Progenitor cell of endocrine pancreas (in vitro differentiated cells): Measurements from ENCODE around the gene IL12RB1. TPM values are rescaled to one million over a fixed set of nuclear protein-coding genes. Genes with fewer than 3 reads are reported as not detected.
"Not testable (repeated sequence)": the region's sequence is repeated elsewhere in the genome, so short reads cannot be mapped to it uniquely, and the experiment has no call there.

Experiments
- DNase-seq: peaks from one replicate; pipeline ENCODE4 v3.0.0; 2021; ENCODE audit warnings: low spot score; ENCODE audit not compliant: unreplicated experiment
- H3K27ac Mint-ChIP-seq: 2 replicates; pipeline ENCODE4 v1.8.0; 2021; ENCODE audit warnings: mild to moderate bottlenecking, moderate library complexity, mixed read lengths
- H3K27me3 Mint-ChIP-seq: 2 replicates; pipeline ENCODE4 v1.8.0; 2021; ENCODE audit warnings: mixed read lengths
- H3K36me3 Mint-ChIP-seq: 2 replicates; pipeline ENCODE4 v1.8.0; 2022; ENCODE audit warnings: mixed read lengths; ENCODE audit not compliant: insufficient read depth
- H3K4me1 Mint-ChIP-seq: 2 replicates; pipeline ENCODE4 v1.8.0; 2021; ENCODE audit warnings: low read depth, mixed read lengths
- H3K4me3 Mint-ChIP-seq: 2 replicates; pipeline ENCODE4 v1.8.0; 2021; ENCODE audit warnings: low read depth, mild to moderate bottlenecking, moderate library complexity, mixed read lengths
- H3K9me3 Mint-ChIP-seq: 2 replicates; pipeline ENCODE4 v1.8.0; 2021; ENCODE audit warnings: low read depth, mixed read lengths
- total RNA-seq: library from RNA; stranded (reverse); gene quantifications from 2 replicates; pipeline ENCODE4 v1.2.1, GENCODE V29; 2021
- TF ChIP-seq, protein P1 (sequence below): fragments of 200-600 bp; sonication (generic); IDR thresholded peaks from one replicate; pipeline ENCODE4 v1.5.0; 2021; ENCODE audit warnings: antibody characterized with exemption, mild to moderate bottlenecking; ENCODE audit not compliant: unreplicated experiment

IL12RB1 gene
- total RNA-seq, 1 donor from 2014 or later = not detected

DNA sequence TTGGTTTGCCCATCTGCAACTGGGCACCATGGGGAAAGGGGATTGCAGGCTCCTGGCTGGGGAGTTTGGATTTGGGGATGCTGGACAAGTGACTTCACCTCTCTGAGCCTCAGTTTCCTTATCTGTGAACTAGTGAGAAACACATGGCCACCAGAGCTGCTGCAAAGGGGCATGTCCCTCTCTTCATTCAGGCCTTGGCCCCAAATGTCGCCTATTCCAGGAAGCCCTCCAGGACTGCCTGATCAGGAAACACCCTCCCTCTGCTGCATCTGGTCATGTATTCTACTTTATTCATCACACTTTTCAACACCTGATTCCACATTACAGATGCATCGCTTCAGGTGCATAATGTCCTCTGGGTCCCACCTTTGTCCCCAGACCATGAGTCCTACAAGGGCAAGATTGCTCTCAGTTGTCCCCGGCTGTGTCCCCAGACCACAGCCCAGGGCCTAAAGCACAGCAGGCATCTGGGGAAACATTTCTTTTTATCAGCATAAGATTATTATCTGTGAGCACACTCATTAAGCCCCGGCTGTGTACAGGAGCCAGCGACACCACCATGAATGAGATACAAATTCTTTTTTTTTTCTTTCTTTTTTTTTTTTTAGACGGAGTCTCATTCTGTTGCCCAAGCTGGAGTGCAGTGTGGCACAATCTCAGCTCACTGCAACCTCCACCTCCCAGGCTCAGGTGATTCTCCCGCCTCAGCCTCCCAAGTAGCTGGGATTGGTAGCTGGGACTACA is 41.3 kb downstream of the IL12RB1 start:
- no peak overlapping the region for H3K4me3 Mint-ChIP-seq
- peak overlapping the region; percentile 73 for H3K27ac Mint-ChIP-seq
- peaks cover 38% of the 10 kb centered on the region for H3K27me3 Mint-ChIP-seq
- TF ChIP-seq, protein P1, sequence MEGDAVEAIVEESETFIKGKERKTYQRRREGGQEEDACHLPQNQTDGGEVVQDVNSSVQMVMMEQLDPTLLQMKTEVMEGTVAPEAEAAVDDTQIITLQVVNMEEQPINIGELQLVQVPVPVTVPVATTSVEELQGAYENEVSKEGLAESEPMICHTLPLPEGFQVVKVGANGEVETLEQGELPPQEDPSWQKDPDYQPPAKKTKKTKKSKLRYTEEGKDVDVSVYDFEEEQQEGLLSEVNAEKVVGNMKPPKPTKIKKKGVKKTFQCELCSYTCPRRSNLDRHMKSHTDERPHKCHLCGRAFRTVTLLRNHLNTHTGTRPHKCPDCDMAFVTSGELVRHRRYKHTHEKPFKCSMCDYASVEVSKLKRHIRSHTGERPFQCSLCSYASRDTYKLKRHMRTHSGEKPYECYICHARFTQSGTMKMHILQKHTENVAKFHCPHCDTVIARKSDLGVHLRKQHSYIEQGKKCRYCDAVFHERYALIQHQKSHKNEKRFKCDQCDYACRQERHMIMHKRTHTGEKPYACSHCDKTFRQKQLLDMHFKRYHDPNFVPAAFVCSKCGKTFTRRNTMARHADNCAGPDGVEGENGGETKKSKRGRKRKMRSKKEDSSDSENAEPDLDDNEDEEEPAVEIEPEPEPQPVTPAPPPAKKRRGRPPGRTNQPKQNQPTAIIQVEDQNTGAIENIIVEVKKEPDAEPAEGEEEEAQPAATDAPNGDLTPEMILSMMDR = no peak
- peaks cover 4% of the 10 kb centered on the region for H3K4me1 Mint-ChIP-seq
- H3K9me3 Mint-ChIP-seq = peaks cover 4% of the 10 kb centered on the region
- no peaks in the 10 kb centered on the region for H3K36me3 Mint-ChIP-seq
- no peak for DNase-seq

DNA sequence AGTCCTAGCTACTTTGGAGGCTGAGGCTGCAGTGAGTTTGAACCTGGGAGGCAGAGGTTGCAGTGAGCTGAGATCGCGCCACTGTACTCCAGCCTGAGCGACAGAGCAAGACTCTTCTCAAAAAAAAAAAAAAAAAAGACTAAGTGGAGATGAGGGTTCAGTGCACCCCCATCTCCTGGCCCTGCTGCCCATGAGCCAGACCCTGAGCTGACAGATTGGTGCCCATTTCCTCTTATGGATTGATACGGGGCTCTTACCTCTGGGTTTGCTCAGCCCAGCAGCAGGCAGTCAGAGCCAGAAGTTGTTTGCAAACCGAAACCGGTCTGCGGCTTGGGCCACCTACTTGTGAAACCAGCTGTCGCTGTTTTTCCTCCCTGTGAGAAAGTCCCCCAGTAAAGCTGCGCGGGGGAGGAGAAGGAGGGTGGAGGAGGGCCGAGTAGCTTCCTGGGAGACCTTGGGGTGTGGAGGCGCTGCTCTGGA is 41.9 kb downstream of the IL12RB1 start:
- Mint-ChIP-seq H3K9me3 (peaks cover 4% of the 10 kb centered on the region), H3K36me3 (no peaks in the 10 kb centered on the region), H3K27ac (peak overlapping the region; percentile 76), H3K4me3 (no peak overlapping the region), H3K27me3 (peaks cover 32% of the 10 kb centered on the region), H3K4me1 (peaks cover 4% of the 10 kb centered on the region)
- TF ChIP-seq, protein P1 = no peak
- peak; percentile 28 for DNase-seq

DNA sequence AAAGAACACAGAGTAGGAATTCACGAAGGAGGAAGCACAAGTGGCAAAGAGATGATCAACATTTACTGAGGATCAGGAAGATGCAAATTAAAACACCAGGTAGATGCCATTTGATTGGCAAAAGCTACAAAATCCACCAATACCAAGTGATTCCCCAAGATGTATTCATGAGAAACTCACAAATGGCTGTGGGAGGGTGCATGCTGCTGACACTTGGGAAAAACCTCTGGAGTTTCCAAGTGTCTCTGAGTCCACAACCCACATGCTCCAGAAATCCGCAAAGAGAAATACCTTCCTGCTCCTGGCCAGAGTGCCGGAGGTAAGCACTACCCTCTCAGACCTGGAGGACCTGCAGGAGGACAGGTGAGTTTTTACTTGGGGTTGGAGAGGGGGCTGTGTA is 43.1 kb downstream of the IL12RB1 start:
- no peak overlapping the region for H3K4me3 Mint-ChIP-seq
- no peak for DNase-seq
- H3K9me3 Mint-ChIP-seq = peaks cover 4% of the 10 kb centered on the region
- TF ChIP-seq, protein P1 = no peak
- peaks cover 30% of the 10 kb centered on the region for H3K27me3 Mint-ChIP-seq
- no peaks in the 10 kb centered on the region for H3K36me3 Mint-ChIP-seq
- H3K4me1 Mint-ChIP-seq = peaks cover 4% of the 10 kb centered on the region
- no peak overlapping the region for H3K27ac Mint-ChIP-seq

DNA sequence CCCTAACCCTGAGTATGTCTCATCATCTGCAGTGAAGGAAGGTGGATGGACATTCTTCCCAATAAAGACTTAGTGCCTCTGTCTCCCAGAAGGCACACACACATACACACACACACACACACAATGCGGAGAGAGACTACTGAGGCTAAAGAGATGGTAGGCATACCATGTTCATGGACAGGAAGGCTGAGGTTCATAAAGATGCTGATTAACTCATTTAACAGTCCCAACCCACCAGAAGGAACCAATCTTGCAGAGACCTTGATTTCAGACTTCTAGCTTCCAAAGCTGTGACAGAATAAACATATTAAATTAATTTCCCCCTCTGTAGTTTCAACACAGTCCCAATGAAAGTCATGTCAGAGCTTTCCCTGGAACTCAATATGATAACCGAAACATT is 45.7 kb downstream of the IL12RB1 start:
- TF ChIP-seq, protein P1 = no peak
- H3K4me1 Mint-ChIP-seq = peaks cover 4% of the 10 kb centered on the region
- no peaks in the 10 kb centered on the region for H3K36me3 Mint-ChIP-seq
- H3K27me3 Mint-ChIP-seq = peaks cover 21% of the 10 kb centered on the region
- no peak overlapping the region for H3K4me3 Mint-ChIP-seq
- DNase-seq = no peak
- H3K9me3 Mint-ChIP-seq = peaks cover 4% of the 10 kb centered on the region
- no peak overlapping the region for H3K27ac Mint-ChIP-seq

DNA sequence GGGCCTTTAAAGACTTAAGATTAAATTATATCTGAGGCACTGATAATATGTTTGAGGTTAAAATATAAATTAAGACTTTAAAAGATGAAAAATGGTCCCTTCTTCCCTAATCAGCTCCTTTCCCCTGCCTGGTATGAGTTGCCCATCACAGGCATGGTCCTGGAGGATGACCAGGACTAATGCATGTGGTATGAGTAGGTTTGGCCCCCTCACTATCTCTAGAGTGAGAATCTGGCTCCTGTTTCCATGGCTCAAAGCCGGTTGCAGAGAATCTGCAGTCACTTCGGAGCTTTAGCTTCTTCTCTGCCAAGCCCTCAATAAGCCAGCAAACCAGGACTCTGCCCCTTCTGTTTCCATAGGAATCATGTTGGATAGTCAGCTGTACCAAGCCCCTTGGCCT is 54.6 kb downstream of the IL12RB1 start:
- H3K27me3 Mint-ChIP-seq = peaks cover 10% of the 10 kb centered on the region
- DNase-seq, H3K4me1 Mint-ChIP-seq, H3K27ac Mint-ChIP-seq, H3K4me3 Mint-ChIP-seq, H3K36me3 Mint-ChIP-seq, H3K9me3 Mint-ChIP-seq: not testable (repeated sequence)

DNA sequence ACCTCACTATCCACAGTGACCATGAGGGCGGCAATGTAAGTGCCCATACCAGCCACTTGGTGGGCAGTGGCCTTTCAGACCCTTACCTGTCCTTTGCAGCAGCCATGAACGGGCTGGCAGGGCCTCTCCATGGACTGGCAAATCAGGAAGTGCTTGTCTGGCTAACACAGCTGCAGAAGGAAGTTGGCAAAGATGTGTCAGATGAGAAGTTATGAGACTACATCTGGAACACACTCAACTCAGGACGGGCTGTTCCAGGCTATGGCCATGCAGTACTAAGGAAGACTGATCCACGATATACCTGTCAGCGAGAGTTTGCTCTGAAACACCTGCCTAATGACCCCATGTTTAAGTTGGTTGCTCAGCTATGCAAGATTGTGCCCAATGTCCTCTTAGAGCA is 55.3 kb downstream of the IL12RB1 start:
- H3K9me3 Mint-ChIP-seq, H3K4me1 Mint-ChIP-seq, H3K36me3 Mint-ChIP-seq, DNase-seq, H3K27ac Mint-ChIP-seq, H3K4me3 Mint-ChIP-seq: not testable (repeated sequence)
- peaks cover 10% of the 10 kb centered on the region for H3K27me3 Mint-ChIP-seq
